22Rv1 (cell line): Measurements from ENCODE around the gene CEP104.

Source experiments
- ZFX ChIP-seq: fragments of 450-650 bp; IDR thresholded peaks from 2 replicates; pipeline ENCODE4 v1.6.1; 2017; ENCODE audit warnings: antibody characterized with exemption, borderline replicate concordance
- TF ChIP-seq, protein P1 (sequence below): fragments of 450-650 bp; IDR thresholded peaks from 2 replicates; pipeline ENCODE4 v1.5.1; 2017; ENCODE audit warnings: mild to moderate bottlenecking

DNA sequence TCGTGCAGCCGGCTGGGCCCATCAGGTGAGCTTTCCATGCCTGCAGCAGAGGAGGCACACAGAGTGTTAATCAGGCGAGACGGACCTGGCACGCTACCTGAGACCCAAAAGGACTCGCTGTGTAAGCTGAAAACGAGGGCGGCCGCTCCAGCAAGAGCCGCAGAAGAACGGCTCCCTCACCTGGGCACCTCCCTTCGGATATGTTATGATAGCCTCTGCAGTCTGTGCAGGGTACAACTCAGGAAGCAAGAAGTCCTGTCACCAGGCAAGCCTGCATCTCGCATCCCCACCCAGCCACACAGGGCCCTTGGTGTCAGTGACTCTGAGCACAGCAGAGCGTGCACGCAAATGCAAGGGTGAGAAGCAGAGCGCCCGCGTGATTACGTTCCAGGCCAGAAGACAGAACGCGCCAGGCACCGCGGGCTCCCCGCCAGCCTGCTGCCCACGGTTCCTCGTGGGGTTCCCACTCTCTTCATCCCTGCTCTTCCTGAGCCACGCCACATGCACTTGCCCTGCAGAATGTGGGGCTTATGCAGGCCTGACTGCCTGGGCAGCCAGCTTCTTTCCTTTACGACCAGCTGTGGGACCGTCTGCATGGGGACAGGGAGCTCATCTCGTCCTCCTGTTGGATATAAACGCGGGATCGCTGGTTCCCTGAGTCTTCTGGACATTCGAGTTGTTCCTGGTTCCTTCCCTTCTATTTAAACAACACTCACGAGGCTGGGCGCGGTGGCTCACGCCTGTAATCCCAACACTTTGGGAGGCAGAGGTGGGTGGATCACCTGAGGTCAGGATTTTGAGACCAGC, 40.5 kb downstream of the CEP104 start:
- TF ChIP-seq, protein P1, sequence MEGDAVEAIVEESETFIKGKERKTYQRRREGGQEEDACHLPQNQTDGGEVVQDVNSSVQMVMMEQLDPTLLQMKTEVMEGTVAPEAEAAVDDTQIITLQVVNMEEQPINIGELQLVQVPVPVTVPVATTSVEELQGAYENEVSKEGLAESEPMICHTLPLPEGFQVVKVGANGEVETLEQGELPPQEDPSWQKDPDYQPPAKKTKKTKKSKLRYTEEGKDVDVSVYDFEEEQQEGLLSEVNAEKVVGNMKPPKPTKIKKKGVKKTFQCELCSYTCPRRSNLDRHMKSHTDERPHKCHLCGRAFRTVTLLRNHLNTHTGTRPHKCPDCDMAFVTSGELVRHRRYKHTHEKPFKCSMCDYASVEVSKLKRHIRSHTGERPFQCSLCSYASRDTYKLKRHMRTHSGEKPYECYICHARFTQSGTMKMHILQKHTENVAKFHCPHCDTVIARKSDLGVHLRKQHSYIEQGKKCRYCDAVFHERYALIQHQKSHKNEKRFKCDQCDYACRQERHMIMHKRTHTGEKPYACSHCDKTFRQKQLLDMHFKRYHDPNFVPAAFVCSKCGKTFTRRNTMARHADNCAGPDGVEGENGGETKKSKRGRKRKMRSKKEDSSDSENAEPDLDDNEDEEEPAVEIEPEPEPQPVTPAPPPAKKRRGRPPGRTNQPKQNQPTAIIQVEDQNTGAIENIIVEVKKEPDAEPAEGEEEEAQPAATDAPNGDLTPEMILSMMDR, result no peak
- no peak for TF ChIP-seq ZFX
